Muscle of leg (tissue), 11 donors: ENCODE results near the gene DLG2. TPM values are rescaled to one million over a fixed set of nuclear protein-coding genes. Genes with fewer than 3 reads are reported as not detected.

Experiments
- DNase-seq: peaks from one replicate; pipeline ENCODE4 v3.0.0; 2013
- H3K27ac ChIP-seq: one replicate; pipeline ENCODE4 v1.5.1; 2013; ENCODE audit warnings: mild to moderate bottlenecking, low read length, control low read depth
- H3K27me3 ChIP-seq: one replicate; pipeline ENCODE4 v1.6.1; 2013; ENCODE audit warnings: low read length; ENCODE audit not compliant: control insufficient read depth, insufficient read depth
- H3K36me3 ChIP-seq: one replicate; pipeline ENCODE4 v1.6.1; 2013; ENCODE audit warnings: low read length; ENCODE audit not compliant: control insufficient read depth, insufficient read depth
- H3K4me1 ChIP-seq: one replicate; pipeline ENCODE4 v1.6.1; 2013; ENCODE audit warnings: low read length; ENCODE audit not compliant: control insufficient read depth, insufficient read depth
- H3K4me3 ChIP-seq: one replicate; pipeline ENCODE4 v1.5.1; 2013; ENCODE audit warnings: low read length, control low read depth
- H3K9me3 ChIP-seq: replicated peaks from 2 replicates; pipeline ENCODE4 v1.6.1; 2013; ENCODE audit warnings: low read depth, low read length; ENCODE audit not compliant: control insufficient read depth
- WGBS: methylation state at CpG from one replicate; pipeline ENCODE4 v1.1.5; 2013; ENCODE audit warnings: missing lambda C conversion rate; ENCODE audit not compliant: insufficient coverage; 5-methylcytosine and 5-hydroxymethylcytosine counted together
- polyA plus RNA-seq, 8 donors: library from polyadenylated mRNA; unstranded; fragments of 120-200 nt; gene quantifications; one replicate each; pipeline versions ENCODE4 v1.2.1 to v1.2.3, GENCODE V29; 2013; ENCODE audit warnings: inconsistent platforms in 1 of 8, low replicate concordance in 1 of 8; ENCODE audit not compliant: insufficient read length in 8 of 8, insufficient read depth in 1 of 8
- total RNA-seq: library from RNA; stranded (reverse); fragments of 120-200 nt; gene quantifications from one replicate; pipeline ENCODE4 v1.2.4, GENCODE V29; 2013

The DLG2 gene
- total and polyA plus RNA-seq, 9 donors = 6.4 to 19.3 (median 11.0) TPM

- no peak overlapping the region for H3K27ac ChIP-seq
- WGBS = no CpG with 5 or more reads among the region's 3 CpGs
- no peaks in the 10 kb centered on the region for H3K36me3 ChIP-seq
- H3K27me3 ChIP-seq = no peaks in the 10 kb centered on the region
- no peaks in the 10 kb centered on the region for H3K9me3 ChIP-seq
- H3K4me1 ChIP-seq = peaks cover 4% of the 10 kb centered on the region
- no peak overlapping the region for H3K4me3 ChIP-seq
- DNase-seq = peak; percentile 49
These were observed 1981.6 kb downstream of the DLG2 start for GRCh38 chr11:83645561-83645960.

GRCh38 chr11:83643115-83643514 lies 1984.0 kb downstream of the DLG2 start:
- peak; percentile 20 for DNase-seq
- Histone ChIP-seq H3K9me3 (no peaks in the 10 kb centered on the region), H3K4me1 (peaks cover 4% of the 10 kb centered on the region), H3K4me3 (no peak overlapping the region), H3K36me3 (no peaks in the 10 kb centered on the region), H3K27ac (no peak overlapping the region), H3K27me3 (no peaks in the 10 kb centered on the region)
- WGBS = no CpG with 5 or more reads among the region's 1 CpG

- Histone ChIP-seq H3K9me3 (no peaks in the 10 kb centered on the region), H3K27ac (peak overlapping the region; percentile 25), H3K27me3 (no peaks in the 10 kb centered on the region), H3K36me3 (no peaks in the 10 kb centered on the region), H3K4me1 (peaks cover 4% of the 10 kb centered on the region), H3K4me3 (no peak overlapping the region)
- DNase-seq = peak; percentile 30
These were observed 1984.6 kb downstream of the DLG2 start for GRCh38 chr11:83642500-83642899.

- WGBS = no CpG with 5 or more reads among the region's 7 CpGs
- peak overlapping the region; percentile 93 for H3K27ac ChIP-seq
- H3K4me1 ChIP-seq = peaks cover 4% of the 10 kb centered on the region
- no peaks in the 10 kb centered on the region for H3K36me3 ChIP-seq
- no peaks in the 10 kb centered on the region for H3K9me3 ChIP-seq
- peak; percentile 98 for DNase-seq
- H3K27me3 ChIP-seq = no peaks in the 10 kb centered on the region
- no peak overlapping the region for H3K4me3 ChIP-seq
These were observed 1985.6 kb downstream of the DLG2 start for GRCh38 chr11:83641511-83641910.

DNA sequence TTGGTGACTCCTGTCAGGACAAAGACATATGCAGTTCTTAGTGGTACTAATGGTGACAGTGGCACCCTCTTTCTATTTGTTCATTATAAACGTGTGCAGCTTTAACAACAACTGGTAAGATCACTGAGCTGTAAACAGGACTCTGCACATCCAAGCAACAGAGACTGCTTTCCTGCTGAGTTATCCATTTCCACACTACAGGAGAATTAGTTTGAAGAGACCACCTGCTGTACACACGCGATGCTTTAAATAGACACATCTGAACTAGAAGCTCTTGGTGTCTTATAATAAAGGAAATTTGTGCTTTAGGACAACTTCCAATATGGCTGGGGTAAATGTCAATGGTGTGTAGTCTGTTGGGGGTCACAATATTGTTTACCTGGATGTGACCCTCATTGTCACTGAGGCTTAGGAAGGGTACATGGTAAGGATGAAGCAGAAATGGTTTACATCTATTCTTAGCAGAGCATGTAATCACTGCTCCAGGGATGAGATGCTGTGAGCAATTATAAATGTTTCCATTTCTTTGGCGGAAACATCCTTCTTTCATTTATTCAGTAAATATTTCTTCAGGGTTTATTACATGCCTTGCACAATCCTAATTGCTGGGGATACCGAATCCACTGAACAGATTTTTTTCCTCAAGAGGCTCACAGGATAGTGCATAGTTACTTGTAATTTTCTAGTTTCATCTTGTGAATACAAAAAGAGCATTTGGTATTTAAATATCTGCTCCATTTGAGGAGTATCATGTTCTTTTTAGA lies 1987.0 kb downstream of the DLG2 start:
- Histone ChIP-seq H3K27ac (peak overlapping the region; percentile 93), H3K4me3 (no peak overlapping the region), H3K4me1 (peaks cover 4% of the 10 kb centered on the region), H3K9me3 (no peaks in the 10 kb centered on the region), H3K36me3 (no peaks in the 10 kb centered on the region), H3K27me3 (no peaks in the 10 kb centered on the region)
- peak; percentile 56 for DNase-seq
- no CpG with 5 or more reads among the region's 5 CpGs for whole genome bisulfite sequencing

GRCh38 chr11:83635166-83635565 lies 1992.0 kb downstream of the DLG2 start:
- Histone ChIP-seq H3K27me3 (no peaks in the 10 kb centered on the region), H3K4me3 (no peak overlapping the region), H3K36me3 (no peaks in the 10 kb centered on the region), H3K9me3 (no peaks in the 10 kb centered on the region), H3K4me1 (no peaks in the 10 kb centered on the region), H3K27ac (no peak overlapping the region)
- WGBS = no CpG with 5 or more reads among the region's 3 CpGs
- DNase-seq = no peak

DNA sequence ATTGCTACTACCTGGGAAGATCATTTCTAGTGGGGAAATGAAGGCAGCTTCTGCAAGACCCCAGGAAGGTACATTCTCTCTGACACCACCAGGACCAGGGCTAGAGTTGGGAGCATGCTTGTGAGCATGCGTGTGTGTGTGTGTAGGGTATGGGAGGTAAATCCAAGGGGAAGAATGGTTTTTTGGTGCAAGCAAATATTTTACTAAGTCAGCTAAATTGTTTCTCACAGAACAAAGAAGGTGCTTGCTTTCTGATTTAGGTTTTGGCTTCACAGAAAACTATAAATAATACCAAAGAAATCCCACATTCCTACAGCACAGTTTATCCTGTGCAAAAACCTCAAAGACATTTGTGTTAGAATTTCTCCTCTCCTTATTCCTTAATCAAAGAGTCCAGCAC lies 1996.9 kb downstream of the DLG2 start:
- no peaks in the 10 kb centered on the region for H3K4me1 ChIP-seq

DNA sequence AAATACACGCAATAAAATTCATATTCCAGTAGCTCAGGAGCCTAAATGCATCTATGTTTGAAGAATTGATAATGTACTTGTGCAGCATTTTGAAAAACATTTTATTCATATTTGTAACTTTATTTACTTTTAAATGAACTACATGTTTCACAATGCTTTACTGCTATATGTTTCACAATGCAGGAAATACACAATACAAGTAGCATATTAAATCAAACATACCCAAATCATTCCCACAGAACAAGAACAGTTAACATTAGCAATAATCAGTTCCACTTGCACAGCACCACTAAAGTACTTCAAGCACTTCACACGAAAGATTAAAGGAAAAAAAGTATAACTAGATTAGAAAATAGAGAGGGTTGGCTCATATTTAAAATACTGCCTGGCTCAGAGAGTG lies 1997.4 kb downstream of the DLG2 start:
- Histone ChIP-seq H3K4me3 (no peak overlapping the region), H3K9me3 (no peaks in the 10 kb centered on the region), H3K4me1 (no peaks in the 10 kb centered on the region), H3K36me3 (no peaks in the 10 kb centered on the region), H3K27ac (no peak overlapping the region), H3K27me3 (no peaks in the 10 kb centered on the region)
- WGBS = no CpG with 5 or more reads among the region's 2 CpGs
- DNase-seq = no peak

More for the DNA sequence above, 1996.9 kb downstream of the DLG2 start:
- no peaks in the 10 kb centered on the region for H3K36me3 ChIP-seq
- H3K27ac ChIP-seq = no peak overlapping the region
- no peak overlapping the region for H3K4me3 ChIP-seq
- no CpG with 5 or more reads among the region's 1 CpG for WGBS
- H3K9me3 ChIP-seq = no peaks in the 10 kb centered on the region
- DNase-seq = no peak
- no peaks in the 10 kb centered on the region for H3K27me3 ChIP-seq

GRCh38 chr11:83628622-83629355 lies 1998.4 kb downstream of the DLG2 start:
- DNase-seq = no peak
- Histone ChIP-seq H3K36me3 (no peaks in the 10 kb centered on the region), H3K27ac (no peak overlapping the region), H3K4me1 (no peaks in the 10 kb centered on the region), H3K9me3 (no peaks in the 10 kb centered on the region), H3K4me3 (no peak overlapping the region), H3K27me3 (no peaks in the 10 kb centered on the region)
- WGBS = 50% methylated on average over 1 of the region's 5 CpGs

DNA sequence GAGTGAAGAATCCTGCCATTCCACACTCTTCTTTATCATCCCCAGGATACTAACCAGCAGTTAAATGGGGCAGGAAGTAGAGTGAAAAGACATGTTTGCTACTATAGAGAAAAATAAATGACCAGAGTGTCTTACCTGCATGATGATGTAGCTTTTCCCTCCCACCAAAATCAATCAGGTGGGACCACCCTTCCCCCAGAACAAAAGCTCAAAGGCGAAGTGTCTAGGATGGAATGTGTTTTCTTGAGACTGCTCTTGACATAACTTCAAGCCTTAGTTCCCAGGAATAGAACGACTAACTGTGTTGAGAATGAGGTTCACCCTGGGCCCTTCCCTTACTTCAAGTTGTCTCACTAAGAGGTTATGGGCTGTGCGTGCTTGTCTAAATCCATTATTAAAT lies 2001.8 kb downstream of the DLG2 start:
- Histone ChIP-seq H3K4me1 (no peaks in the 10 kb centered on the region), H3K27ac (no peak overlapping the region), H3K27me3 (no peaks in the 10 kb centered on the region), H3K36me3 (no peaks in the 10 kb centered on the region), H3K9me3 (no peaks in the 10 kb centered on the region), H3K4me3 (no peak overlapping the region)
- WGBS = 100% methylated on average over 1 of the region's 3 CpGs
- DNase-seq = no peak
